Motor neuron (in vitro differentiated cells): ENCODE data around the gene DMRT1. TPM values are rescaled to one million over a fixed set of nuclear protein-coding genes. Genes with fewer than 3 reads are reported as not detected.

Experiments
- ATAC-seq, 8 experiments: fragments of 200-7000 bp; cut with Tn5 transposase; replicated peaks in 6 of 8; 2 replicates each; pipeline ENCODE4 v1.8.0; 2021; ENCODE audit warnings: mild to moderate bottlenecking in 8 of 8, moderate library complexity in 8 of 8
- H3K27ac ChIP-seq, 2 donors: fragments of 250-450 bp; sonication (Bioruptor Pico); 2 replicates each; pipeline ENCODE4 v1.9.0; 2021; ENCODE audit warnings: antibody characterized with exemption in 2 of 2, mild to moderate bottlenecking in 2 of 2, moderate library complexity in 1 of 2
- H3K4me1 ChIP-seq, 2 donors: fragments of 250-450 bp; sonication (Bioruptor Pico); replicated peaks in 1 of 2; 2 replicates each; pipeline ENCODE4 v1.6.1; 2021; ENCODE audit warnings: antibody characterized with exemption in 2 of 2, mild to moderate bottlenecking in 2 of 2, moderate library complexity in 1 of 2
- H3K4me3 ChIP-seq, 5 donors: fragments of 250-450 bp; sonication (Bioruptor Pico); 2 replicates each; pipeline ENCODE4 v1.9.0; 2021; ENCODE audit warnings: antibody characterized with exemption in 5 of 5, mild to moderate bottlenecking in 5 of 5, moderate library complexity in 4 of 5
- WGBS, 10 experiments: fragments of 450-650 bp; shearing (Covaris generic); methylation state at CpG; one replicate each; pipeline ENCODE4 v1.0.0; 2022; 5-methylcytosine and 5-hydroxymethylcytosine counted together
- in situ Hi-C, 9 experiments: fragments of 400-800 bp; cut with MboI; loops; one replicate each; pipeline ENCODE4 v1.15.0; 2021; ENCODE audit warnings: low sequenced_read_pairs in 9 of 9, low pct_unique_long_range_greater_than_20kb in 2 of 9; ENCODE audit not compliant: unreplicated experiment in 9 of 9
- total RNA-seq, 8 experiments: library from RNA; unstranded; fragments of 300-600 nt; gene quantifications; 2 replicates each; pipeline versions ENCODE4 v1.2.3 to v1.2.4, GENCODE V29; 2022

DMRT1 gene
- under 1 TPM in 3 of 8 experiments, not detected in 5; 0.05 to 0.45 (median 0.08) TPM for total RNA-seq

DNA sequence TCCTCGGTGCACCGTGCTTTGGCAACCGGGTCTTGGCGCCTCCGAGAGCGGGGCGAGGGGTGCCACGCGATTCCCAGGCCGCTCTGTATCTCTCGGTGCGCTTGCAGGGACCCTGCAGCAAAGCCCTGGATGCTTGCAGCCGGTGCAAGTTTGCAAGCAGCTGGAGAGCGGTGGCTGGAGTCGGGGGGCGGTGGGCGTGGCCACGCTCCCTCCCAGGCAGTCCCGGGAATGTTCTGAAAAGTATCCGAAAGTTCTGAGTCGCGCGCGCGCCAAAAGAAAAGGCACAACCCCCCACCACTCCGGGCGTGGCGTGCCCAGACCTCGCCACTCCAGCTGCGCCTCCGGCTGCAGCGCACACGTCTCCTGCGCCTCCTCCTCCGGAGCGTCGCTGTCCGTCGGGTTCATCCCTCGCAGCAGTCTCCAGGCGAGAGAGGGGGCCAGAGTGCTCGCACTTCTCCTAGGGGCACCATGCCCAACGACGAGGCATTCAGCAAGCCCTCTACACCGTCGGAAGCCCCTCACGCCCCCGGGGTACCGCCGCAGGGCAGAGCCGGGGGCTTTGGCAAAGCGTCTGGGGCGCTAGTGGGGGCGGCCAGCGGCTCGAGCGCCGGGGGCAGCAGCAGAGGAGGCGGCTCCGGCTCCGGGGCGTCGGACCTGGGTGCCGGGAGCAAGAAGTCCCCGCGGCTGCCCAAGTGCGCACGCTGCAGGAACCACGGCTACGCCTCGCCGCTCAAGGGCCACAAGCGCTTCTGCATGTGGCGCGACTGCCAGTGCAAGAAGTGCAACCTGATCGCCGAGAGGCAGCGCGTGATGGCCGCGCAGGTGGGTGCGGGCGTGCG is at the start of gene DMRT1:
Gene DMRT1, plus strand, starts transcription at position 327 of the 839 bp plus-strand sequence. Its CDS starts 142 bp downstream, at position 469.
- 0 to 20% (median 3%) methylated on average over 1 to 10 of the region's 84 CpGs; no CpG with 5 or more reads in 6 of the 10 experiments for WGBS, 10 experiments
- peaks cover 0 to 2% of the 10 kb centered on the region in 2 donors for H3K4me1 ChIP-seq
- H3K4me3 ChIP-seq: no peak within 1 kb of the TSS
- ATAC-seq: peak in 4 of 8 experiments; percentile 24 to 76 (median 39)
- H3K27ac ChIP-seq: no peak within 1 kb of the TSS
- in situ Hi-C loops: no loop called here

DNA sequence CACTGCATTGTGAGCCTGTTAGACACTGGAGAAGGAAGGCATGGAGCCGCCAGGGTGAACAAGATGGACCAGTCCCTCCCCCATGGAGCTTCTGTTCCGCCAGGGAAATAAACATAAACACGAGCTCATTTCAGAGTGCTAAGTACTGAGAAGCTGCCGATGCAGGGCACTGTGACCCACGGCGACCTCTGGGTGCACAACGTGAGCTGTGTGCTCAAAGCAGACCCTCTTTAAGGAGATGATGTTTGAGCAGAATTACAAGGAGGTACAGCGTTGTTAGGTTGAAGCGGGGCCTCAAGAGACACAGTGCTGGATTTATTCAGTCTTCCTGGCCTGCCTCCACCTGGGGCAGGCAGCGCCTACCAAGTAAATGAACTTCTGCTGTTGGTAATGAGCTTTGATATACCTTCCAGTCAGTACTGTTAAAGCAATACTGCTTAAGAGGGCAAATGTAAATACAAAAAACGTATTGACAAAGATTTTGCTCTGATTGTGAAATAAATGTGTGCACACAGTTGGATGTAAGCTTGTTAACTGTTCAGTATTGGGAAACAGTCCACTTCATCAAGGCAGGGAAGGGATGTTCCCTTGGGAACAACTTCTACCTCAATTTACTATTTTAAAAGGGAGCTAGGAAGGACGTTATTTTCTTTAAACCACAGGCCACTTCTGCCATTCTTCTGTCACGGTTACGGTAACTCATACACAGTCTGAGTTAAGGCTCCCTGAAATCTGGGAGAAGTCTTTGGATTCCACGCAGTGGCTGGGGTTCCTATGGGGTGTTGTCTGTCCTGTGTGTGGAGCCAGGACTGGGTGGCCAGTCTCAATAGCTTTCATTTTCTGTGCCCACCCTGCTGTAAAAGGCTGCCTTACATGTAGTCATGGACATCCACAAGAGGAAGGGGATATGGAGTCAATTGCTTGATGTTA is 48.9 kb upstream of the DMRT1 start:
- 0 to 100% (median 65%) methylated on average over 1 to 15 of the region's 15 CpGs; no CpG with 5 or more reads in 2 of the 10 experiments for WGBS, 10 experiments
- H3K4me3 ChIP-seq: no peak overlapping the region
- in situ Hi-C loops: loop anchor here in 1 of 9 experiments (25.0 kb wide), 1 partner anchor 180 kb away; no protein-coding TSS in a partner anchor
- peak in 1 of 8 experiments; percentile 57 for ATAC-seq
- H3K27ac ChIP-seq: no peak overlapping the region
- no peaks in the 10 kb centered on the region for H3K4me1 ChIP-seq

DNA sequence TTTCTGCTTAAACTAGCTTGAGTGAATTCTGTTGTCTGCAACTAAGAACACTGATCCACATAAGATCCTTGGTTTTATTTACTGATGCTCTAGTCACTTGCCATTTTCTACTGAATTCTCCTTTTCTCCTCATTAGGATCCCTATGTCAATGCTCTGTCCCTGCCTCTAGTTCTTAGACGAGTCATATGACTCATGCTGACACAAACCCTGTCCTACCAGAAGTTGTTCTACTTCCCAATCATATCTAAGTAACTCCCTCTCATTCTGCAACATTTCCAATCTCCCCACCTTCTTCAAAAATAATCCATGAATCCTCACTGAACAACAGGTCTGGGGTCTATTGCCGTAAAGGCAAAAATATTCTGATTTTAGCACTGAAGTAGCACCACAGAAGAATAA is 47.1 kb upstream of the DMRT1 start:
- ATAC-seq: no peak
- H3K27ac ChIP-seq: no peak overlapping the region
- in situ Hi-C loops: loop anchor here in 1 of 9 experiments (25.0 kb wide), 1 partner anchor 182 kb away; no protein-coding TSS in a partner anchor
- no peaks in the 10 kb centered on the region for H3K4me1 ChIP-seq
- 0 to 100% (median 67%) methylated on average over 1 to 2 of the region's 2 CpGs for WGBS, 10 experiments
- no peak overlapping the region for H3K4me3 ChIP-seq

GRCh38 chr9:795869-796268 is 45.6 kb upstream of the DMRT1 start:
- ATAC-seq: peak in 2 of 8 experiments; percentile 50 to 64
- H3K4me3 ChIP-seq: no peak overlapping the region
- WGBS, 10 experiments: 20 to 100% (median 83%) methylated on average over 1 to 5 of the region's 6 CpGs; no CpG with 5 or more reads in 4 of the 10 experiments
- H3K27ac ChIP-seq: no peak overlapping the region
- in situ Hi-C loops: loop anchor here in 1 of 9 experiments (25.0 kb wide), 1 partner anchor 184 kb away; no protein-coding TSS in a partner anchor
- H3K4me1 ChIP-seq: peaks cover 0 to 3% of the 10 kb centered on the region in 2 donors

- 8 to 97% (median 65%) methylated on average over 2 to 9 of the region's 9 CpGs; no CpG with 5 or more reads in 1 of the 10 experiments for WGBS, 10 experiments
- in situ Hi-C loops: no loop called here
- no peak for ATAC-seq
- no peak overlapping the region for H3K4me3 ChIP-seq
- peaks cover 0 to 15% of the 10 kb centered on the region in 2 donors for H3K4me1 ChIP-seq
- H3K27ac ChIP-seq: no peak overlapping the region
Measured at GRCh38 chr9:800591-801150, 40.8 kb upstream of the DMRT1 start.

DNA sequence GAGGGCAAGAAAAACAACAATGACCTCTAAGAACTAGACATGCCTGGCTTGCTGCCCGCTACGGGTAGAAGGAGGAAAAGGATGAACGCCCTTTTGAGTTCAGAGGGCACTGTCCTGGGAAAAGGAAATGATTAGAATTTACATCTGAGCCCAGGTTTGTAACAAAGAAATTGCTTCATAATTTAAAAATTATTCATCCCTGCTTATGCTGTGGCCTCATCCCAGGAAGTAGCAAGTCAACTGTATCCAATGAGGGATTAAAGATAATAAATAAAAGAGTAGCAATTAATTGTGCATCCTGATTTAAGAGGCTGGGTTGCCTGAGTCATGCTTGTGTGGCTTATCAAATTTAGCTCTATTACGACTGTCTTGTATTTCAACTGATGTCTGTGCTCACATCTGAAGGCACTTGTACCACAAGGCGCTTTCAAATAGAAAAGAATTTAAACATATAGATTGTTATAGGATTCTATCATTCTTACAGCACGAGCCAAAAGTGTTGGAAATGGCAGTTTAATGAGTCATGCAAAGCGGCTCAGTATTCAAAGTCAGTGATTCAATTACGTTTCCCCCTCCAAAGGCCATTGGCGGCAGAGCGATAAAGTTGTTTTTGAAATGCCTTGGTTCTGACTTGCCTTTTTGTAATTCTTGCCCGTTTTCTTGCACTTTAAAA is 40.0 kb upstream of the DMRT1 start:
- peak in 5 of 8 experiments; percentile 61 to 97 (median 67) for ATAC-seq
- in situ Hi-C loops: no loop called here
- H3K27ac ChIP-seq: no peak overlapping the region

DNA sequence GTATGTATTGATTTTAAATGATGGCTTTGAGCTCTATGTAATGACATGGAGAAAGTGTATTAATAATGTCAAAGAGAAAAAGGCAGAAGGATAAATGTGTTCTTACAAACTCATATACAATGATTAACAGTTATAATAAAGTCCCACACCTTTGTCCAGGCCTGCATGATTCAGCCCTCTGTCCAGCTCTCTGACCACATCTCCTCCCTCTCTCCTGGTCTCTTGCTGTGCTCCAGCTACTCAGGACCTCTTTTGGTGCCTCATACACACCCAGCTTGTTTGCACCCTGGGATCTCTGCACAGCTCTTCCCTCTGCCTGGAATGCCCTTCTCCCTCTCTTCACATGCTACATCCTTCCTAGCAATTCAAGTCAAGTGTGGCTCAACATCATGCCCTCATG is 37.5 kb upstream of the DMRT1 start:
- Histone ChIP-seq H3K4me3 (no peak overlapping the region), H3K4me1 (peaks cover 0 to 15% of the 10 kb centered on the region in 2 donors), H3K27ac (no peak overlapping the region)
- no peak for ATAC-seq
- in situ Hi-C loops: no loop called here

More for the DNA sequence above, 40.0 kb upstream of the DMRT1 start:
- Histone ChIP-seq H3K4me1 (peaks cover 0 to 15% of the 10 kb centered on the region in 2 donors), H3K4me3 (no peak overlapping the region)
- 40 to 78% (median 56%) methylated on average over 4 to 9 of the region's 11 CpGs; no CpG with 5 or more reads in 1 of the 10 experiments for WGBS, 10 experiments

- no peak overlapping the region for H3K4me3 ChIP-seq
- in situ Hi-C loops: no loop called here
- 10 to 90% (median 50%) methylated on average over 1 to 3 of the region's 3 CpGs; no CpG with 5 or more reads in 2 of the 10 experiments for WGBS, 10 experiments
- no peak for ATAC-seq
- H3K4me1 ChIP-seq: peaks cover 0 to 15% of the 10 kb centered on the region in 2 donors
- H3K27ac ChIP-seq: no peak overlapping the region
Measured at GRCh38 chr9:805151-805550, 36.3 kb upstream of the DMRT1 start.

DNA sequence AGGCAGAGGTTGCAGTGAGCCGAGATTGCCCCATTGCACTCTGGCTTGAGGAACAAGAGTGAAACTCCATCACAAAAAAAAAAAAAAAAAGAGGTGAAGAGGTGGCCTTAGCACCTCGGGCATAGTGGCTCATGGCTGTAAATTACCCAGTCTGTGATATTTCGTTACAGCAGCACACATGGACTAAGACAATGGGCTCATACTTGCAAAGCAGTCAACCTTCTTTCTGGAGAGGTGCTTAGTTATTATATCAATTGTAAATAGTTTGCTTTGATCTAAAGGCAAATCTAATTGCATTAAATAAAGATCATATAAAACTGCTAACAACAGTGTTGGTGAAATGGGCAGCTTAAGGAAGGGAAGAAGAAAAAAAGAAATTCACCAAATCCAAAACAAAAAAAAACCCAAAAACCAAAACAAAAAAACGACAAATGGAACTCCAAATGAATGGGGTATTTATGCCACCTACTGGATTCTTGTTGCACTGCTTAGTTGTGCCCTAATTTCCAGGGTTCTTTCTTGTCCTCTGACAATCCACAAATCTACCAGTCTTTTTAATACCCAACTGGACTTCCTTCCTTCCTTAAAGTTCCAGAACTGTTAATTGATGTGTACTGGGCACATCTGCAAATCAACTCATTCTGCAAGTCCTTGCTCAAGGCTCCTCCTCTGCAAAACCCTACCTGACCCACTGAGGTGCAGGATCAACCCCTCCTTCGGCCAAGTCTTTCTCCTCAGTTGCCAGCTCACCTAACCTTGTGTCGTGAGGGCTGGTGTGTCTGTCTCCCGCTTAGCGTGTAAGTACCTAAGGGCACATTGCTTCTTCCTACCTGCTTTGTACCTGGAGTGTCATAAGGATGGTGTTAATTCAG is 35.0 kb upstream of the DMRT1 start:
- no peak overlapping the region for H3K27ac ChIP-seq
- ATAC-seq: peak in 3 of 8 experiments; percentile 21 to 49 (median 29)
- in situ Hi-C loops: no loop called here
- WGBS, 10 experiments: 0 to 61% (median 19%) methylated on average over 1 to 8 of the region's 8 CpGs
- H3K4me1 ChIP-seq: peaks cover 0 to 6% of the 10 kb centered on the region in 2 donors
- H3K4me3 ChIP-seq: no peak overlapping the region

- H3K27ac ChIP-seq: no peak overlapping the region
- no peak overlapping the region for H3K4me3 ChIP-seq
- in situ Hi-C loops: no loop called here
- peak in 2 of 8 experiments; percentile 74 to 83 for ATAC-seq
- 0 to 92% (median 83%) methylated on average over 1 to 5 of the region's 6 CpGs; no CpG with 5 or more reads in 3 of the 10 experiments for WGBS, 10 experiments
- H3K4me1 ChIP-seq: no peaks in the 10 kb centered on the region
Measured at GRCh38 chr9:811106-811531, 30.4 kb upstream of the DMRT1 start.

- 0 to 73% (median 14%) methylated on average over 1 to 3 of the region's 3 CpGs; no CpG with 5 or more reads in 2 of the 10 experiments for WGBS, 10 experiments
- in situ Hi-C loops: no loop called here
- Histone ChIP-seq H3K27ac (no peak overlapping the region), H3K4me3 (no peak overlapping the region), H3K4me1 (no peaks in the 10 kb centered on the region)
- no peak for ATAC-seq
Measured at GRCh38 chr9:818958-819357, 22.5 kb upstream of the DMRT1 start.
